SK-N-SH treated with all-trans-retinoic acid at 6 μM for 48 hours (cell line): ENCODE measurements around the gene MEPCE.

Experiments used
- ARNTL ChIP-seq: fragments of 450-650 bp; formaldehyde crosslinking; IDR thresholded peaks from 2 replicates; pipeline ENCODE4 v1.5.0; 2020; ENCODE audit warnings: low read depth, mild to moderate bottlenecking, moderate library complexity, borderline replicate concordance
- CREB5 ChIP-seq: fragments of 250-450 bp; sonication (Bioruptor Pico); IDR thresholded peaks from 2 replicates; pipeline ENCODE4 v1.5.1; 2020; ENCODE audit warnings: low read depth, mild to moderate bottlenecking, moderate library complexity
- CSDC2 ChIP-seq: fragments of 250-450 bp; sonication (Bioruptor Pico); IDR thresholded peaks from 2 replicates; pipeline ENCODE4 v1.5.0; 2020; ENCODE audit warnings: mild to moderate bottlenecking, moderate library complexity
- GLIS3 ChIP-seq: fragments of 250-450 bp; sonication (Bioruptor Pico); IDR thresholded peaks from 2 replicates; pipeline ENCODE4 v1.5.0; 2020; ENCODE audit warnings: mild to moderate bottlenecking, moderate library complexity
- SNAI2 ChIP-seq: fragments of 250-450 bp; sonication (Bioruptor Pico); IDR thresholded peaks from 2 replicates; pipeline ENCODE4 v1.5.0; 2020; ENCODE audit warnings: mild to moderate bottlenecking, moderate library complexity
- TOX ChIP-seq: fragments of 250-450 bp; sonication (Bioruptor Pico); IDR thresholded peaks from 2 replicates; pipeline ENCODE4 v1.8.0; 2021; ENCODE audit warnings: mild to moderate bottlenecking, moderate library complexity, borderline replicate concordance
- ZC3H10 ChIP-seq: fragments of 250-450 bp; sonication (Bioruptor Pico); IDR thresholded peaks from 2 replicates; pipeline ENCODE4 v1.5.1; 2021; ENCODE audit warnings: mild to moderate bottlenecking, moderate library complexity
- TF ChIP-seq, protein P1 (sequence below): fragments of 250-450 bp; sonication (Bioruptor Pico); IDR thresholded peaks from 2 replicates; pipeline ENCODE4 v1.8.0; 2020; ENCODE audit warnings: mild to moderate bottlenecking, moderate library complexity, borderline replicate concordance

- TF ChIP-seq CSDC2 (CRISPR knock-in tag) (no peak), TOX (CRISPR knock-in tag) (no peak), ARNTL (CRISPR knock-in tag) (no peak), SNAI2 (CRISPR knock-in tag) (no peak), CREB5 (CRISPR knock-in tag) (no peak), GLIS3 (CRISPR knock-in tag) (no peak), ZC3H10 (CRISPR knock-in tag) (no peak)
- TF ChIP-seq, protein P1, sequence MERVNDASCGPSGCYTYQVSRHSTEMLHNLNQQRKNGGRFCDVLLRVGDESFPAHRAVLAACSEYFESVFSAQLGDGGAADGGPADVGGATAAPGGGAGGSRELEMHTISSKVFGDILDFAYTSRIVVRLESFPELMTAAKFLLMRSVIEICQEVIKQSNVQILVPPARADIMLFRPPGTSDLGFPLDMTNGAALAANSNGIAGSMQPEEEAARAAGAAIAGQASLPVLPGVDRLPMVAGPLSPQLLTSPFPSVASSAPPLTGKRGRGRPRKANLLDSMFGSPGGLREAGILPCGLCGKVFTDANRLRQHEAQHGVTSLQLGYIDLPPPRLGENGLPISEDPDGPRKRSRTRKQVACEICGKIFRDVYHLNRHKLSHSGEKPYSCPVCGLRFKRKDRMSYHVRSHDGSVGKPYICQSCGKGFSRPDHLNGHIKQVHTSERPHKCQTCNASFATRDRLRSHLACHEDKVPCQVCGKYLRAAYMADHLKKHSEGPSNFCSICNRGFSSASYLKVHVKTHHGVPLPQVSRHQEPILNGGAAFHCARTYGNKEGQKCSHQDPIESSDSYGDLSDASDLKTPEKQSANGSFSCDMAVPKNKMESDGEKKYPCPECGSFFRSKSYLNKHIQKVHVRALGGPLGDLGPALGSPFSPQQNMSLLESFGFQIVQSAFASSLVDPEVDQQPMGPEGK = no peak
These were observed 22.1 kb upstream of the MEPCE start for GRCh38 chr7:100407285-100408180.
